Endothelial cell of umbilical vein (primary cell): ENCODE data around the gene EDN1. TPM values are rescaled to one million over a fixed set of nuclear protein-coding genes. Genes with fewer than 3 reads are reported as not detected.

Experiments
- BruUV-seq: library from RNA; stranded (reverse); fragments of 400-500 nt; replicated peaks from 2 replicates; lab custom pipeline; 2021; lab: Mats Ljungman, UMichigan
- CTCF ChIA-PET: fragments of 300-600, 350-600 bp; sonication (Branson Sonifier 250); formaldehyde crosslinking; loops from one replicate; lab custom pipeline; 2021; ENCODE audit warnings: antibody characterized with exemption, inconsistent platforms; lab: Charles Lee
- POLR2A ChIA-PET: fragments of 300-600, 350-600 bp; sonication (Branson Sonifier 250); formaldehyde crosslinking; loops from one replicate; lab custom pipeline; 2021; ENCODE audit warnings: antibody characterized with exemption, inconsistent platforms; lab: Charles Lee
- DNase-seq: peaks from one replicate; pipeline ENCODE4 v3.0.0-alpha.2; 2011; ENCODE audit warnings: low read depth, low spot score
- FAIRE-seq: peaks from 2 replicates; lab custom pipeline; 2011; peaks lifted over from hg19 to GRCh38; lab: Jason Lieb, UNC
- H2AFZ ChIP-seq: 2 replicates; pipeline ENCODE4 v1.6.0; 2012; ENCODE audit warnings: low read depth, low read length, control low read depth, inconsistent platforms
- H3K27ac ChIP-seq: 2 replicates; pipeline ENCODE4 v1.5.1; 2011; ENCODE audit warnings: low read depth, mild to moderate bottlenecking, control low read depth, low read length, moderate library complexity; ENCODE audit not compliant: insufficient read depth
- H3K27me3 ChIP-seq, 2 experiments: 2 replicates each; pipeline versions ENCODE4 v1.6.0 to v1.6.1; 2011; ENCODE audit warnings: low read length in 2 of 2, mixed read lengths in 1 of 2; ENCODE audit not compliant: control insufficient read depth in 2 of 2, insufficient read depth in 2 of 2
- H3K36me3 ChIP-seq, 2 experiments: 2 replicates in 1 of 2; 3 replicates in 1 of 2; pipeline ENCODE4 v1.5.1; 2011; ENCODE audit warnings: low read length in 2 of 2, mild to moderate bottlenecking in 1 of 2, moderate library complexity in 1 of 2; ENCODE audit not compliant: control insufficient read depth in 2 of 2, insufficient read depth in 2 of 2; ENCODE audit errors: extremely low read depth in 1 of 2
- H3K4me1 ChIP-seq: 3 replicates; pipeline ENCODE4 v1.5.1; 2011; ENCODE audit warnings: mild to moderate bottlenecking, low read length; ENCODE audit not compliant: control insufficient read depth, insufficient read depth; ENCODE audit errors: extremely low read depth
- H3K4me2 ChIP-seq: 2 replicates; pipeline ENCODE4 v1.6.1; 2011; ENCODE audit warnings: low read length, control low read depth, mixed read lengths; ENCODE audit not compliant: insufficient read depth
- H3K4me3 ChIP-seq, 3 experiments: fragments of 200-600 bp in 1 of 3; sonication (generic), shearing (Covaris generic) in 1 of 3; replicated peaks in 1 of 3; 2 replicates each; pipeline ENCODE4 v1.5.1; 2011 to 2016; ENCODE audit warnings: control low read depth in 3 of 3, low read length in 3 of 3, mild to moderate bottlenecking in 2 of 3, inconsistent platforms in 1 of 3, low read depth in 1 of 3, moderate library complexity in 1 of 3; ENCODE audit not compliant: insufficient read depth in 1 of 3
- H3K79me2 ChIP-seq: 2 replicates; pipeline ENCODE4 v1.6.0; 2012; ENCODE audit warnings: low read length, inconsistent platforms; ENCODE audit not compliant: control insufficient read depth, insufficient read depth
- H3K9ac ChIP-seq: replicated peaks from 2 replicates; pipeline ENCODE3; 2011; ENCODE audit warnings: low read length, control low read depth; ENCODE audit not compliant: insufficient read depth; ENCODE audit errors: extremely low read depth
- H3K9me1 ChIP-seq: replicated peaks from 3 replicates; pipeline ENCODE4 v1.6.0; 2011; ENCODE audit warnings: mild to moderate bottlenecking, low read length; ENCODE audit not compliant: control insufficient read depth, insufficient read depth; ENCODE audit errors: extremely low read depth
- H3K9me3 ChIP-seq: replicated peaks from 2 replicates; pipeline ENCODE4 v1.5.1; 2012; ENCODE audit warnings: low read length, inconsistent platforms; ENCODE audit not compliant: control insufficient read depth, insufficient read depth
- H4K20me1 ChIP-seq: replicated peaks from 2 replicates; pipeline ENCODE3; 2011; ENCODE audit warnings: mild to moderate bottlenecking, low read length; ENCODE audit not compliant: control insufficient read depth, insufficient read depth; ENCODE audit errors: extremely low read depth
- CTCF ChIP-seq, 2 donors: IDR thresholded peaks; 1 replicate in 1 of 2; 2 replicates in 1 of 2; pipeline ENCODE4 v1.5.1; 2011; ENCODE audit warnings: low read length in 2 of 2, mild to moderate bottlenecking in 2 of 2, moderate library complexity in 2 of 2, control low read depth in 1 of 2, inconsistent platforms in 1 of 2, low read depth in 1 of 2; ENCODE audit not compliant: insufficient read depth in 1 of 2; ENCODE audit errors: extremely low read depth in 1 of 2
- EZH2 ChIP-seq: IDR thresholded peaks from 2 replicates; pipeline ENCODE4 v1.6.1; 2012; ENCODE audit warnings: borderline replicate concordance, low read depth, mild to moderate bottlenecking, moderate library complexity, low read length, inconsistent platforms; ENCODE audit not compliant: severe bottlenecking
- FOS ChIP-seq: IDR thresholded peaks from 2 replicates; pipeline ENCODE4 v1.6.1; 2011; ENCODE audit warnings: mild to moderate bottlenecking, low read length, moderate library complexity, borderline replicate concordance; ENCODE audit not compliant: insufficient read depth
- GATA2 ChIP-seq: IDR thresholded peaks from 2 replicates; pipeline ENCODE4 v1.7.0; 2011; ENCODE audit warnings: low read depth, mild to moderate bottlenecking, moderate library complexity, mixed read lengths, low read length; ENCODE audit not compliant: insufficient read length, insufficient read depth
- JUN ChIP-seq: IDR thresholded peaks from 2 replicates; pipeline ENCODE4 v1.6.1; 2011; ENCODE audit warnings: borderline replicate concordance, low read depth; ENCODE audit not compliant: insufficient read length, insufficient read depth
- MAX ChIP-seq: IDR thresholded peaks from 2 replicates; pipeline ENCODE4 v1.6.1; 2011; ENCODE audit not compliant: insufficient read depth, insufficient read length
- MYC ChIP-seq: IDR thresholded peaks from one replicate; pipeline ENCODE4 v1.6.1; 2011; ENCODE audit warnings: mild to moderate bottlenecking, low read depth, low read length
- POLR2A ChIP-seq: IDR thresholded peaks from 2 replicates; pipeline ENCODE4 v1.6.1; 2012; ENCODE audit warnings: low read depth, mild to moderate bottlenecking, control low read depth, low read length
- POLR2AphosphoS5 ChIP-seq: IDR thresholded peaks from 2 replicates; pipeline ENCODE4 v1.6.1; 2012; ENCODE audit warnings: low read depth, mild to moderate bottlenecking, control low read depth, low read length, moderate library complexity; ENCODE audit not compliant: insufficient read depth
- dilution Hi-C: fragments of 300-500 bp; cut with MboI; formaldehyde crosslinking; loops from one replicate; pipeline ENCODE4 v1.15.0; 2019; ENCODE audit warnings: low sequenced_read_pairs; ENCODE audit not compliant: extremely low pct_ligation_motif_present
- intact Hi-C: fragments of 100-400 bp; cut with micrococcal nuclease; formaldehyde crosslinking; loops from one replicate; pipeline ENCODE4 v1.10.0; 2022
- polyA plus RNA-seq, 4 experiments: library from polyadenylated mRNA; depleted of rRNA in 3 of 4; stranded (reverse) in 3 of 4; unstranded in 1 of 4; fragments of >200 nt; gene quantifications; 2 replicates each; pipeline versions ENCODE4 v1.2.1 to v1.2.3, GENCODE V29; 2011 to 2012; ENCODE audit warnings: missing spikeins in 1 of 4
- total RNA-seq: library from RNA; stranded (reverse); gene quantifications from 2 replicates; pipeline ENCODE4 v1.2.3, GENCODE V29; 2021

The EDN1 gene
- total and polyA plus RNA-seq, 2 donors (not counting 3 experiments of a cell fraction or from before 2014, with no cell fraction given), result 493 to 498 TPM

- Histone ChIP-seq H3K9me3 (no peaks in the 10 kb centered on the region), H3K27ac (no peak overlapping the region), H3K4me3 (no peak overlapping the region), H3K79me2 (no peaks in the 10 kb centered on the region), H2AFZ (no peak overlapping the region), H4K20me1 (no peaks in the 10 kb centered on the region), H3K4me2 (no peak overlapping the region), H3K9ac (no peak overlapping the region), H3K4me1 (no peaks in the 10 kb centered on the region), H3K36me3 (no peaks in the 10 kb centered on the region), H3K9me1 (no peaks in the 10 kb centered on the region), H3K27me3 (no peaks in the 10 kb centered on the region)
- ChIA-PET CTCF (interaction anchor here (1.2 kb wide), 1 partner anchor 36 kb away, joined by 3 read pairs; no protein-coding TSS in a partner anchor), POLR2A (no interaction called here)
- no peak for DNase-seq
- intact Hi-C loops (no loop called here), dilution Hi-C loops (no loop called here)
- no peak for TF ChIP-seq GATA2
- no peak for TF ChIP-seq POLR2A
- TF ChIP-seq MAX, result no peak
- TF ChIP-seq FOS, result no peak
- no peak for TF ChIP-seq POLR2AphosphoS5
- no peak for TF ChIP-seq JUN
- no peak for FAIRE-seq
- BruUV-seq, result no TSS peak
Measured at GRCh38 chr6:12265296-12265695, 24.9 kb upstream of the EDN1 start.

GRCh38 chr6:12265791-12266190, 24.4 kb upstream of the EDN1 start:
- BruUV-seq, result no TSS peak
- no peak overlapping the region for H3K27ac ChIP-seq
- no peaks in the 10 kb centered on the region for H3K9me1 ChIP-seq
- no peak overlapping the region for H3K4me2 ChIP-seq
- H3K4me3 ChIP-seq, result no peak overlapping the region
- no peaks in the 10 kb centered on the region for H3K79me2 ChIP-seq
- dilution Hi-C loops (no loop called here), intact Hi-C loops (no loop called here)
- H3K36me3 ChIP-seq, result no peaks in the 10 kb centered on the region
- H3K9ac ChIP-seq, result no peak overlapping the region
- CTCF ChIA-PET, result no interaction called here
- POLR2A ChIA-PET, result no interaction called here
- H2AFZ ChIP-seq, result no peak overlapping the region
- H3K4me1 ChIP-seq, result no peaks in the 10 kb centered on the region
- TF ChIP-seq POLR2A, result no peak
- no peak for TF ChIP-seq CTCF (IDR thresholded peaks at IDR 0.05; ENCODE audit: extremely low read depth in 1 of 2, insufficient read depth in 1 of 2, low read depth in 1 of 2, low read length in 2 of 2)
- no peak for TF ChIP-seq POLR2AphosphoS5
- no peak for TF ChIP-seq EZH2
- TF ChIP-seq MAX, result no peak
- no peak for TF ChIP-seq GATA2
- TF ChIP-seq FOS, result no peak
- no peak for TF ChIP-seq MYC
- TF ChIP-seq JUN, result no peak
- DNase-seq (no peak), FAIRE-seq (no peak)
- H3K9me3 ChIP-seq, result no peaks in the 10 kb centered on the region
- H4K20me1 ChIP-seq, result no peaks in the 10 kb centered on the region
- no peaks in the 10 kb centered on the region for H3K27me3 ChIP-seq
